Nephron progenitor cell (in vitro differentiated cells): Measurements from ENCODE around the gene MIP.
"Not testable (repeated sequence)": the region's sequence is repeated elsewhere in the genome, so short reads cannot be mapped to it uniquely, and the experiment has no call there.

Experiments
- DNase-seq: peaks from one replicate; pipeline ENCODE4 v3.0.0; 2021
- H3K27ac Mint-ChIP-seq: 2 replicates; pipeline ENCODE4 v1.8.0; 2021; ENCODE audit warnings: mild to moderate bottlenecking, moderate library complexity, mixed read lengths
- H3K27me3 Mint-ChIP-seq: 2 replicates; pipeline ENCODE4 v1.8.0; 2021; ENCODE audit warnings: mild to moderate bottlenecking, low read depth, mixed read lengths; ENCODE audit not compliant: poor library complexity
- H3K36me3 Mint-ChIP-seq: 2 replicates; pipeline ENCODE4 v1.8.0; 2021; ENCODE audit warnings: low read depth, mixed read lengths
- H3K4me1 Mint-ChIP-seq: 2 replicates; pipeline ENCODE4 v1.8.0; 2021; ENCODE audit warnings: mixed read lengths
- H3K4me3 Mint-ChIP-seq: 2 replicates; pipeline ENCODE4 v1.8.0; 2021; ENCODE audit warnings: mild to moderate bottlenecking, moderate library complexity, mixed read lengths
- H3K9me3 Mint-ChIP-seq: 2 replicates; pipeline ENCODE4 v1.8.0; 2021; ENCODE audit warnings: mild to moderate bottlenecking, moderate library complexity, mixed read lengths
- TF ChIP-seq, protein P1 (sequence below): fragments of 200-600 bp; sonication (generic); IDR thresholded peaks from 2 replicates; pipeline ENCODE4 v1.5.0; 2021; ENCODE audit warnings: antibody characterized with exemption

Gene MIP

DNA sequence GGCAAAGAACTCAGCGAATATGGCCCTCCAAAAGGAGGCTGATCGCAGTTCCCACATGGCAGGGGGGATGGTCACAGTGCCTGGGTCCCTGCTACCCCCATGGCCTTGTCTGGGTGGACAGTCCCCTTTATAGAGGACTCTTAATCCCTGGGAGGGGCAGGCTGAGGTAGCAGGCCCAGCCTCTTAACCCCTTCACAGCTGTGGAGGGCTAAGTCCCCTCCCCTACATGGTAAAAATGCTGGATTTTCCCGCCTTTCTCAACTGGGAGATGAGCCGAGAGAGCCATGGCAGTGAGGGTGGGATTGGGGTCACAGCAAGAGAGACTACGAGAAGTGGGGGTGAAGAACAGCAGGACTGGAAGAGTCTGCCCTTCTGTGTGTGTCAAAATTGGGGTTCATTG, at the start of gene MIP:
Gene MIP, minus strand, starts transcription at position 101 of the 400 bp plus-strand sequence. Its CDS starts 44 bp downstream, at position 57.
- H3K4me1 Mint-ChIP-seq: peaks cover 15% of the 10 kb centered on the region
- no peak within 1 kb of the TSS for H3K4me3 Mint-ChIP-seq
- TF ChIP-seq, protein P1, sequence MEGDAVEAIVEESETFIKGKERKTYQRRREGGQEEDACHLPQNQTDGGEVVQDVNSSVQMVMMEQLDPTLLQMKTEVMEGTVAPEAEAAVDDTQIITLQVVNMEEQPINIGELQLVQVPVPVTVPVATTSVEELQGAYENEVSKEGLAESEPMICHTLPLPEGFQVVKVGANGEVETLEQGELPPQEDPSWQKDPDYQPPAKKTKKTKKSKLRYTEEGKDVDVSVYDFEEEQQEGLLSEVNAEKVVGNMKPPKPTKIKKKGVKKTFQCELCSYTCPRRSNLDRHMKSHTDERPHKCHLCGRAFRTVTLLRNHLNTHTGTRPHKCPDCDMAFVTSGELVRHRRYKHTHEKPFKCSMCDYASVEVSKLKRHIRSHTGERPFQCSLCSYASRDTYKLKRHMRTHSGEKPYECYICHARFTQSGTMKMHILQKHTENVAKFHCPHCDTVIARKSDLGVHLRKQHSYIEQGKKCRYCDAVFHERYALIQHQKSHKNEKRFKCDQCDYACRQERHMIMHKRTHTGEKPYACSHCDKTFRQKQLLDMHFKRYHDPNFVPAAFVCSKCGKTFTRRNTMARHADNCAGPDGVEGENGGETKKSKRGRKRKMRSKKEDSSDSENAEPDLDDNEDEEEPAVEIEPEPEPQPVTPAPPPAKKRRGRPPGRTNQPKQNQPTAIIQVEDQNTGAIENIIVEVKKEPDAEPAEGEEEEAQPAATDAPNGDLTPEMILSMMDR: no peak
- H3K27ac Mint-ChIP-seq: no peak within 1 kb of the TSS
- no peaks in the 10 kb centered on the region for H3K9me3 Mint-ChIP-seq
- H3K27me3 Mint-ChIP-seq: peaks cover 20% of the 10 kb centered on the region
- no peaks in the 10 kb centered on the region for H3K36me3 Mint-ChIP-seq
- DNase-seq: no peak

DNA sequence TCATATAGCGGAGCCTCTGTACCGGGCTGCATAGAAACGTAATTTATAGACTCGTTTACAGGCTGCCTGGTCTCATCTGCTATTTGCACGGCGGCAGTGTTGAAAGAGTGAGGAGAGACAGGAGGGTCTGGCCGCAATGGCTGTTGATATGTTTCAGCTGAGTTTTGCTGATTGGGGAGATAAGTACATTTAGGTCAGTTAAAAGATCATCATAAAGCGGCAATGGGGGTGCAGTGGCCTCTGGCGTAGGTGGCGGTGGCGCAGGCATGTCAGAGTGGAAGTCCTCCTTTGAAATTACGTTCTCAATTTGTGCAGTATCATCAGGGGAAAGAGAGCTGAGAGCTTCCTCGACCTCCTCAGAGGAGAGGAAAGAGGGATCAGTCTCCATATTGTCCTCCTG, 45.4 kb upstream of the MIP start:
- not testable (repeated sequence) for H3K36me3 Mint-ChIP-seq, DNase-seq
- H3K27ac Mint-ChIP-seq: peak overlapping the region; percentile 32
- peaks cover 44% of the 10 kb centered on the region for H3K9me3 Mint-ChIP-seq
- peaks cover 30% of the 10 kb centered on the region for H3K27me3 Mint-ChIP-seq
- peaks cover 41% of the 10 kb centered on the region for H3K4me1 Mint-ChIP-seq
- peak overlapping the region; percentile 46 for H3K4me3 Mint-ChIP-seq

DNA sequence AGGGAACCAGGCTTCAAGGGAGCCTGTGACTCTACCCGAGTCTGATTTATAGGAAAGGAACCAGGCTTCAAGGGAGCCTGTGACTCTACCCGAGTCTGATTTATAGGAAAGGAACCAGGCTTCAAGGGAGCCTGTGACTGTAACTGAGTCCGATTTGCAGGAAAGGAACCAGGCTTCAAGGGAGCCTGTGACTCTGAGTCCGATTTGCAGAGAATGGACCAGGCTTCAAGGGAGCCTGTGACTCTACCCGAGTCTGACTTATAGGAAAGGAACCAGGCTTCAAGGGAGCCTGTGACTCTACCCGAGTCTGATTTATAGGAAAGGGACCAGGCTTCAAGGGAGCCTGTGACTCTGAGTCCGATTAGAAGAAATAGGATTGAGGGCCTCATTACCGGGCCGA, 45.0 kb upstream of the MIP start:
- H3K36me3 Mint-ChIP-seq, DNase-seq: not testable (repeated sequence)
- H3K27ac Mint-ChIP-seq: peak overlapping the region; percentile 32
- H3K9me3 Mint-ChIP-seq: peaks cover 46% of the 10 kb centered on the region
- H3K4me1 Mint-ChIP-seq: peaks cover 41% of the 10 kb centered on the region
- peaks cover 30% of the 10 kb centered on the region for H3K27me3 Mint-ChIP-seq
- H3K4me3 Mint-ChIP-seq: peak overlapping the region; percentile 46

DNA sequence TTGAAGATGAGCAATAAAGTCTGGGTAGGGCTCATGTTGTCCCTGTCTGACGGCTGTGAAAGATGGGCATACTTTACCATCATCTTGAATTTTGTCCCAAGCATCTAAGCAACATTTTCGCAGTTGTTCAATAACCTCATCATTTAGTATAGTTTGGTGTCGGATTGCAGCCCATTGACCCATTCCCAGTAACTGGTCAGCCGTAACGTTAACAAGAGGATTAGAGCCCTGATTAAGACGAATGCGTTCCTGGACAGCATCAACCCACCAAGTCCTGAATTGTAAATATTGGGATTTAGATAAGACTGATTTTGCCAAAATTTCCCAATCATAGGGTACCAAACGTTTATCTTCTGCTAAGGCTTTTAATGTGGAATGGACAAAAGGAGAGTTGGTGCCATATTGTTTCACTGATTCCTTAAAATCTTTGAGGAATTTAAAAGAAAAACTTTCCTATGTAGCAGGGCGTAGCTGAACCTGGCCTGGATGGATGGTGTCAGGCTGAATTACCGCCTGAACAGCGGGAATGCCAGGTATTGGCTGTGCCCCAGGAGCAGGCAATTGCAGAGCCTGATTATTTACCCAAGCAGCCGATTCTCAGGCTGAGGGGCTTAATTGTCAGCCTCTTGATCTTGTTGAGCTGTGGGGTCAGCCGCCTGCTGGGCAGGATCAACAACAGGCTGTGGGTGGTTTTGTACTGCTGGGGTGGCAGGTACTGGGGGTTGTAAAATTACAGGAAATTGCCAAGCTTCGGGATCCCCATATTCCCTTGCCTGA, 43.9 kb upstream of the MIP start:
- Mint-ChIP-seq H3K4me1 (peaks cover 41% of the 10 kb centered on the region), H3K27me3 (peaks cover 30% of the 10 kb centered on the region), H3K27ac (peak overlapping the region; percentile 27), H3K4me3 (peak overlapping the region; percentile 25), H3K9me3 (peaks cover 46% of the 10 kb centered on the region)
- peak; percentile 50 for DNase-seq
- not testable (repeated sequence) for H3K36me3 Mint-ChIP-seq

DNA sequence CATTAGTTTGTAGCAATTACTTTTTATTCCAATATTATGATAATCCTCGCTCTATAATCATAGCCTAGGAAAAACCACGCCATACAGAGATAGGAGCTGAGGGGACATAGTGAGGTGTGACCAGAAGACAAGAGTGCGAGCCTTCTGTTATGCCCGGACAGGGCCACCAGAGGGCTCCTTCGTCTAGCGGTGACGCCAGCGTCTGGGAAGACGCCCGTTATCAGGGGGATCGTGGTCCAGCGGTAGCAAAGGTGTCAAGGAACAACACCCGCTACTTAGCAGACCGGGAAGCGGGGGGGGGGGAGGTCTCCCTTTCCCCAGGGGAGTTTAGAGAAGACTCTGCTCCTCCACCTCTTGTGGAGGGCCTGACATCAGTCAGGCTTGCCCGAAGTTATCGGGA, 42.2 kb upstream of the MIP start:
- peak; percentile 65 for DNase-seq
- Mint-ChIP-seq H3K4me1 (peaks cover 41% of the 10 kb centered on the region), H3K9me3 (peaks cover 57% of the 10 kb centered on the region), H3K27me3 (peaks cover 35% of the 10 kb centered on the region)
- H3K36me3 Mint-ChIP-seq, H3K4me3 Mint-ChIP-seq, H3K27ac Mint-ChIP-seq: not testable (repeated sequence)

DNA sequence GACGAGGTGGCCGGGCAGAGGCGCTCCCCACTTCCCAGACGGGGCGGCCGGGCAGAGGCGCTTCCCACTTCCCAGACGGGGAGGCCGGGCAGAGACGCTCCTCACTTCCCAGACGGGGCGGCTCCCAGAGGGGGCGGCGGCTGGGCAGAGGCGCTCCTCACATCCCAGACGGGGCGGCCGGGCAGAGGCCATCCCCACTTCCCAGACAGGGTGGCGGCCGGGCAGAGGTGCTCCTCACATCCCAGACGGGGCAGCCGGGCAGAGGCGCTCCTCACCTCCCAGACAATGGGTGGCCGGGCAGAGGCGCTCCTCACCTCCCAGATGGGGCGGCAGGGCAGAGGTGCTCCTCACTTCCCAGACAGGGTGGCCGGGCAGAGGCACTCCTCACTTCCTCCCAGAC, 40.0 kb upstream of the MIP start:
- H3K4me1 Mint-ChIP-seq: peaks cover 29% of the 10 kb centered on the region
- not testable (repeated sequence) for H3K4me3 Mint-ChIP-seq, DNase-seq, H3K36me3 Mint-ChIP-seq, H3K27ac Mint-ChIP-seq
- H3K27me3 Mint-ChIP-seq: peaks cover 43% of the 10 kb centered on the region
- H3K9me3 Mint-ChIP-seq: peaks cover 63% of the 10 kb centered on the region

DNA sequence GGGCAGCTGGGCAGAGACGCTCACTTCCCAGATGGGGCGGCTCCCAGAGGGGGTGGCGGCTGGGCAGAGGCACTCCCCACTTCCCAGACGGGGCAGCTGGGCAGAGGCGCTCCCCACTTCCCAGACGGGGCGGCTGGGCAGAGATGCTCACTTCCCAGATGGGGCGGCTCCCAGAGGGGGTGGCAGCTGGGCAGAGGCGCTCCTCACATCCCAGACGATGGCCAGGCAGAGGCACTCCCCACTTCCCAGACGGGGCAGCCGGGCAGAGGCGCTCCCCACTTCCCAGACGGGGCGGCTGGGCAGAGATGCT, 39.6 kb upstream of the MIP start:
- not testable (repeated sequence) for H3K27ac Mint-ChIP-seq, DNase-seq, H3K4me3 Mint-ChIP-seq, H3K36me3 Mint-ChIP-seq
- peaks cover 44% of the 10 kb centered on the region for H3K27me3 Mint-ChIP-seq
- peaks cover 66% of the 10 kb centered on the region for H3K9me3 Mint-ChIP-seq
- peaks cover 24% of the 10 kb centered on the region for H3K4me1 Mint-ChIP-seq

DNA sequence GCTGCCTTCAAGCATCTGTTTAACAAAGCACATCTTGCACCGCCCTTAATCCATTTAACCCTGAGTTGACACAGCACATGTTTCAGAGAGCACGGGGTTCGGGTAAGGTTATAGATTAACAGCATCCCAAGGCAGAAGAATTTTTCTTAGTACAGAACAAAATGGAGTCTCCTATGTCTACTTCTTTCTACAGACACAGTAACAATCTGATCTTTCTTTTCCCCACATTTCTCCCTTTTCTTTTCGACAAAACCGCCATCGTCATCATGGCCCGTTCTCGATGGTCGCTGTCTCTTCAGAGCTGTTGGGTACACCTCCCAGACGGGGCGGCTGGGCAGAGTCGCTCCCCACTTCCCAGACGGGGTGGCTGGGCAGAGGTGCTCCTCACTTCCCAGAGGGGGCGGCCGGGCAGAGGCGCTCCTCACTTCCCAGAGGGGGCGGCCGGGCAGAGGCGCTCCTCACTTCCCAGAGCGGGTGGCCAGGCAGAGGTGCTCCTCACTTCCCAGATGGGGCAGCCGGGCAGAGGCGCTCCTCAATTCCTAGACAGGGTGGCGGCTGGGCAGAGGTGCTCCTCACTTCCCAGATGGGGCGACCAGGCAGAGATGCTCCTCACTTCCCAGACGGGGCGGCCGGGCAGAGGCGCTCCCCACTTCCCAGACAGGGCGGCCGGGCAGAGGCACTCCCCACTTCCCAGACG, 39.1 kb upstream of the MIP start:
- Mint-ChIP-seq H3K4me1 (peaks cover 19% of the 10 kb centered on the region), H3K27me3 (peaks cover 49% of the 10 kb centered on the region), H3K9me3 (peaks cover 71% of the 10 kb centered on the region)
- H3K27ac Mint-ChIP-seq, H3K36me3 Mint-ChIP-seq, DNase-seq, H3K4me3 Mint-ChIP-seq: not testable (repeated sequence)

DNA sequence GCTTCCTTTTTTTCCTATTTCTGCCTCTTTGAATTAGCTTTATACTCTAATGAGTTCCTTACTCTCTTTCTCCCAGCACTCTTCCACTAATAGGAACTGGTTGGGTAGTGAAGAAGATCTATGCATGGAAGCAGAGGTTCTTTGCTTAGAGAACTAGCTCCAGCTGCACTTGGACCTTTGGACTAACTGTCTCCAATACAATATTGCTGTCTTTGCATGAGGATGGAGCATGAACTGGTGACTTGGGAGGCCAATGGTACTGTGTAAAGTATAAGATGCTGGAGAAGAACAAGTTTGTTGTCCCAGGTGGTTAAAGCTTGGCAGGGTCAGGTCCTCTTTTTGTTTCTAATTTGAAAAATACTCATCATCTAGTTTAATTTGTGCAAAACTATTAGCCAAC, 35.9 kb upstream of the MIP start:
- Mint-ChIP-seq H3K27ac (no peak overlapping the region), H3K4me3 (no peak overlapping the region), H3K4me1 (peaks cover 14% of the 10 kb centered on the region), H3K27me3 (peaks cover 74% of the 10 kb centered on the region), H3K9me3 (peaks cover 56% of the 10 kb centered on the region), H3K36me3 (peaks cover 8% of the 10 kb centered on the region)
- no peak for DNase-seq
- TF ChIP-seq, protein P1: no peak
